Endothelial cell (in vitro differentiated cells): Measurements from ENCODE around the gene TUBA3C. TPM values are rescaled to one million over a fixed set of nuclear protein-coding genes. Genes with fewer than 3 reads are reported as not detected.

ENCODE experiments used
- DNase-seq: peaks from one replicate; pipeline ENCODE4 v3.0.0; 2021; ENCODE audit warnings: low spot score
- H3K27ac Mint-ChIP-seq: one replicate; pipeline ENCODE4 v1.8.0; 2021; ENCODE audit warnings: mixed read lengths, inconsistent platforms; ENCODE audit not compliant: unreplicated experiment
- H3K27me3 Mint-ChIP-seq: one replicate; pipeline ENCODE4 v1.8.0; 2021; ENCODE audit warnings: mild to moderate bottlenecking, moderate library complexity, mixed read lengths, inconsistent platforms; ENCODE audit not compliant: unreplicated experiment
- H3K36me3 Mint-ChIP-seq: one replicate; pipeline ENCODE4 v1.8.0; 2021; ENCODE audit warnings: mild to moderate bottlenecking, low read depth, mixed read lengths, inconsistent platforms; ENCODE audit not compliant: unreplicated experiment
- H3K4me1 Mint-ChIP-seq: one replicate; pipeline ENCODE4 v1.8.0; 2021; ENCODE audit warnings: mild to moderate bottlenecking, mixed read lengths, inconsistent platforms; ENCODE audit not compliant: unreplicated experiment
- H3K4me3 Mint-ChIP-seq: one replicate; pipeline ENCODE4 v1.8.0; 2021; ENCODE audit warnings: mild to moderate bottlenecking, mixed read lengths, inconsistent platforms; ENCODE audit not compliant: unreplicated experiment
- H3K9me3 Mint-ChIP-seq: one replicate; pipeline ENCODE4 v1.8.0; 2021; ENCODE audit warnings: mixed read lengths, inconsistent platforms; ENCODE audit not compliant: unreplicated experiment
- CTCF ChIP-seq: fragments of 200-600 bp; sonication (generic); IDR thresholded peaks from one replicate; pipeline ENCODE4 v1.5.0; 2021; ENCODE audit warnings: antibody characterized with exemption; ENCODE audit not compliant: unreplicated experiment
- total RNA-seq: library from RNA; stranded (reverse); fragmentation: NEBNext Ultra II Directional; extraction: Animal tissue kit (Norgen Biotek cat#: 25700); gene quantifications from one replicate; pipeline ENCODE4 v1.2.1, GENCODE V29; 2021; ENCODE audit not compliant: unreplicated experiment

Gene TUBA3C
- total RNA-seq, 1 donor from 2014 or later: not detected

- Mint-ChIP-seq H3K36me3 (peaks cover 7% of the 10 kb centered on the region), H3K9me3 (peaks cover 29% of the 10 kb centered on the region), H3K27ac (no peak overlapping the region), H3K27me3 (peaks cover 35% of the 10 kb centered on the region), H3K4me3 (no peak overlapping the region), H3K4me1 (no peaks in the 10 kb centered on the region)
- no peak for DNase-seq
- TF ChIP-seq CTCF: no peak
These were observed 21.7 kb downstream of the TUBA3C start for GRCh38 chr13:19159761-19160420.

GRCh38 chr13:19159181-19159580, 22.4 kb downstream of the TUBA3C start:
- no peak for TF ChIP-seq CTCF
- Mint-ChIP-seq H3K9me3 (peaks cover 34% of the 10 kb centered on the region), H3K36me3 (peaks cover 11% of the 10 kb centered on the region), H3K27ac (no peak overlapping the region), H3K27me3 (peaks cover 39% of the 10 kb centered on the region), H3K4me3 (no peak overlapping the region), H3K4me1 (no peaks in the 10 kb centered on the region)
- DNase-seq: no peak

GRCh38 chr13:19158526-19159174, 23.0 kb downstream of the TUBA3C start:
- Mint-ChIP-seq H3K9me3 (peaks cover 30% of the 10 kb centered on the region), H3K27ac (no peak overlapping the region), H3K27me3 (peaks cover 37% of the 10 kb centered on the region), H3K4me3 (no peak overlapping the region), H3K36me3 (peaks cover 11% of the 10 kb centered on the region), H3K4me1 (no peaks in the 10 kb centered on the region)
- DNase-seq: no peak
- TF ChIP-seq CTCF: no peak

GRCh38 chr13:19158006-19158405, 23.6 kb downstream of the TUBA3C start:
- peaks cover 37% of the 10 kb centered on the region for H3K27me3 Mint-ChIP-seq

More at GRCh38 chr13:19158006-19158405, 23.6 kb downstream of the TUBA3C start:
- H3K27ac Mint-ChIP-seq: peak overlapping the region; percentile 76
- H3K36me3 Mint-ChIP-seq: peaks cover 11% of the 10 kb centered on the region
- DNase-seq: no peak
- no peak for TF ChIP-seq CTCF
- no peaks in the 10 kb centered on the region for H3K4me1 Mint-ChIP-seq
- peaks cover 27% of the 10 kb centered on the region for H3K9me3 Mint-ChIP-seq
- H3K4me3 Mint-ChIP-seq: peak overlapping the region; percentile 48
